Adrenal gland (tissue), 5 donors: ENCODE results near the gene MGAT5.

Experiments
- POLR2A ChIP-seq, 2 donors: fragments of 450-650 bp; IDR thresholded peaks; one replicate each; pipeline ENCODE4 v1.6.1; 2017; ENCODE audit warnings: antibody characterized with exemption in 2 of 2, mild to moderate bottlenecking in 2 of 2, moderate library complexity in 1 of 2
- TF ChIP-seq, protein P1 (sequence below), 6 experiments: fragments of 450-650 bp in 4 of 6; fragments of 200-600 bp in 2 of 6; sonication (generic) in 1 of 6; IDR thresholded peaks; 1 replicate in 5 of 6; 2 replicates in 1 of 6; pipeline versions ENCODE4 v1.5.1 to v1.8.0; 2016 to 2021; ENCODE audit warnings: antibody characterized with exemption in 6 of 6, mild to moderate bottlenecking in 2 of 6, moderate library complexity in 1 of 6
- donor health status: DM: no; HTN: no; CAD: no.

- TF ChIP-seq, protein P1, sequence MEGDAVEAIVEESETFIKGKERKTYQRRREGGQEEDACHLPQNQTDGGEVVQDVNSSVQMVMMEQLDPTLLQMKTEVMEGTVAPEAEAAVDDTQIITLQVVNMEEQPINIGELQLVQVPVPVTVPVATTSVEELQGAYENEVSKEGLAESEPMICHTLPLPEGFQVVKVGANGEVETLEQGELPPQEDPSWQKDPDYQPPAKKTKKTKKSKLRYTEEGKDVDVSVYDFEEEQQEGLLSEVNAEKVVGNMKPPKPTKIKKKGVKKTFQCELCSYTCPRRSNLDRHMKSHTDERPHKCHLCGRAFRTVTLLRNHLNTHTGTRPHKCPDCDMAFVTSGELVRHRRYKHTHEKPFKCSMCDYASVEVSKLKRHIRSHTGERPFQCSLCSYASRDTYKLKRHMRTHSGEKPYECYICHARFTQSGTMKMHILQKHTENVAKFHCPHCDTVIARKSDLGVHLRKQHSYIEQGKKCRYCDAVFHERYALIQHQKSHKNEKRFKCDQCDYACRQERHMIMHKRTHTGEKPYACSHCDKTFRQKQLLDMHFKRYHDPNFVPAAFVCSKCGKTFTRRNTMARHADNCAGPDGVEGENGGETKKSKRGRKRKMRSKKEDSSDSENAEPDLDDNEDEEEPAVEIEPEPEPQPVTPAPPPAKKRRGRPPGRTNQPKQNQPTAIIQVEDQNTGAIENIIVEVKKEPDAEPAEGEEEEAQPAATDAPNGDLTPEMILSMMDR (IDR thresholded peaks at IDR 0.05), result no peak
- no peak for TF ChIP-seq POLR2A (IDR thresholded peaks at IDR 0.05)
Measured at GRCh38 chr2:134336921-134337320, 83.0 kb downstream of the MGAT5 start.
